AG08395 (cell line): Measurements from ENCODE around the gene THAP7.
A peak's percentile ranks its signal among the peaks of the same experiment; 100 is the strongest.

Experiments used
- DNase-seq: peaks from one replicate; pipeline ENCODE4 v3.0.0; 2012; ENCODE audit warnings: mixed read lengths, low spot score

Gene THAP7

DNA sequence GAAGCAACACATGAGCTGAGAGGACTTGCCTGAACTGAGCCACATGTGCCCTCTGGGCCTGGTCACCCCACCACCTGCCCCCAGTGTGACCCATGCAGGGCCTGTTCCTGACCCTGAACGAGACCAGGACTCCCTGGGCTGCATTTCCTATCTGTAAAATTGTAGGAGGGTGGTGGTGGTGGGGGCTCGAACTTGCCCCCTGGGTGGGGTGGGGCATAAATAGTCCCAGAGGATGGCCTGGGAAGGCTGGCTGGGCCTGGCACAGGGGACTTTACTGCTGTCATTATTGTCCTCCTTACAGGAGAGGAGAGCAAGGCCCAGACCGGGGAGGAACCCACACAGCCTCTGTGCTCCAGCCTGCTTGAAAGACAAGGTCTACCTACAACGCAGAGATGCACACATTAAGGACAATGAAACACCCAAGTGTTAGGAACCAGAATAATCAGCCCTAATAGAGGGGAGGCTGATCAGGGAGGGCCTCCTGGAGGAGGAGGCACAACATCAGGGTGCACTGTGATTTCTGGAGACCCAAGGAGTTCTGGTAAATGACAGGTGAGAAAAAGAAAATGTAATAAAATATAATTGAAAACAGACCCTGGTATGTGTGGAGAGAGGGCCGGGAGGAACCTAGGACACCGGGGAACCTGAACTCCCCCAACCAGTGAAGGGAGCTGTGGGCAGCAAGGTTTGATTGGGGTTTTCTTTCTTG lies 37.7 kb downstream of the THAP7 start:
- DNase-seq, result no peak

- DNase-seq, result no peak
Measured at GRCh38 chr22:20963201-20964052, 38.5 kb downstream of the THAP7 start.

DNA sequence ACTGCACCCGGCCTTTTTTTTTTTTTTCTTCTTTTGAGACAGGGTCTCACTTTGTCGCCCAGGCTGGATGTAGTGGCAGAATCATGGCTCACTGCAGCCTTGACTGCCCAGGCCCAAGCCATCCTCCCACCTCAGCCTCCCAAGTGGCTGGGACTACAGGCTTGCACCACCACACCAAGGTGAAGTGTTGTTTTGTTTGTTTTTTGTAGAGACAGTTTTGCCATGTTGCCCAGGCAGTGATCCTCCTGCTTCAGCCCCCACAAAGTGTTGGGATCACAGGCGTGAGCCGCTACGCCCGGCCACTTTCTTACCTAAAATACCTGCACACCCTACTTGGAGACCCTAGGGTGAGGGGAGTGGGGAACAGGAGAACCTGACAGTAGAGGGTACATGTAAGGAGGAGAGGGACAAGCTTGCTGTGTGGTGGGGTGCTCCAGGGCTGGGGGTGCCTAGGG lies 39.4 kb downstream of the THAP7 start:
- no peak for DNase-seq

- DNase-seq, result no peak
Measured at GRCh38 chr22:20960609-20961008, 41.3 kb downstream of the THAP7 start.

DNA sequence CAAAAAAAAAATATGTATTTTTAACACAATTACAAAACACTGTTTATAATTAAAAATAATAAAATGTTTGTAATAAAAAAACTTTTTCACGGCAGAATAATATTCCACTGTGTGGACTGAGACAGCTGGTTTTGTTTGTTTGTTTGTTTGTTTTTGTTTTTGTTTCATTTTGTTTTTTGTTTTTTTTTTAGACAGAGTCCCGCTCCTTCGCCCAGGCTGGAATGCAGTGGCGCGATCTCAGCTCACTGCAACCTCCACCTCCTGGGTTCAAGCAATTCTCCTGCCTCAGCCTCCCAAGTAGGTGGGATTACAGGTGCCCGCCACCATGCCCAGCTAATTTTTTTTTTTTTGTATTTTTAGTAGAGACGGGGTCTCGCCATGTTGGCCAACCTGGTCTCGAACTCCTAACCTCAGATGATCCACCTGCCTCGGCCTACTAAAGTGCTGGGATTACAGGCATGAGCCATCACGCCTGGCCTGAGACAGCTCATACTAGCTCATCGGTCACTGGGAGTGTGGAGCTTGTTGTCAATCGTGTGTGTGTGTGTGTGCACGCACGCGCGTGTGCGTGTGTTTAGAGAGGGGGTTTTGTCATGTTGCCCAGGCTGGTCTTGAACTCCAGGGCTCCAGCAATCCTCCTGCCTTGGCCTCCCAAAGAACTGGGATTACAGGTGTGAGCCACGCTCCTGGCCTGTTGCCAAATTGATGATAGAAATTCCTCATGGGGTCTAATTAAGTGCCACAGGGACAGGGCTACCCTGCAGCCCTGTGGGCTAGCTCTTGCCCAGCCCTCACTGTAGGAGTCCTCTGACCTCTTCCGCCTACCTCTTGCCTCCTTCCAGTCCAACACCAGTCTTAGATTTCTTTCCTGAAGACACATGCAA lies 42.1 kb downstream of the THAP7 start:
- DNase-seq, result no peak

DNA sequence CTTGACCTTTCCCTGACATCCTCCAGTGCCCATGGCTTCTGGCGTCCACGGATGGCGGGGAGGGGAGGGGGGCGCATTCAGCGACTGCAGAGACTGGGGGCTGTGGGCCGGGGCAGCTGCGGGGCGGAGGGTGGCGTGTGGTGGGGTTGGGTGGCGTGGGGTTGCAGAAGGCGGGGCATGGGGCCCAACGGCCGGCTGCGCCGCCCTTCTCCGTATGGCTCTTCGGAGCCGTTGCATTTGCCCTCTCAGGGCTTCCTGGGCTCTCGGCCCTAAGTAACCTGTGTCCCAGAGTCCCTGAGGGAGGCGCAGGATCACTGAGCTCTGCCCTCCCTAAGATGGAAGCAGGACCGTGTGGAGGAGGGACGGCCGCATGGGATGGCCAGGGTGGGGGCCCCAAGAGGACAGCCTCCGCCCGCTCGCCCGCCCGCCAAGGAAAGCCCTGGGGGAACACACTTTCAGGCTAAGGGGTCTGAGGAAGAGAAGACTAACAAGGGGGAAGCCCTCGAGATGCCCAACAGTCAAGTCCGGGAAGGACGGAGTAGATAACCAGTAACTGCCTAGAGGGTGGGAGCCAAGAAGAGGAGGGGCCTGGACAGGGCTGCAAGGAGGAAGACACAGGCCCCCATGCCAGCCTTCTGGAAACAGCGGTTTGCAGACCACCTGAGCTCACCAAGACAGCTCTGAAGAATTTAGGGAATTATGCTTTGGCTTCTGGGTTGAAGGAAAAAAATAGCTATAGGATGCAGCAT lies 44.1 kb downstream of the THAP7 start:
- peak; percentile 40 for DNase-seq

GRCh38 chr22:20957102-20957682 lies 44.7 kb downstream of the THAP7 start:
- DNase-seq, result peak; percentile 32

- DNase-seq, result no peak
Measured at GRCh38 chr22:20956258-20957101, 45.4 kb downstream of the THAP7 start.

DNA sequence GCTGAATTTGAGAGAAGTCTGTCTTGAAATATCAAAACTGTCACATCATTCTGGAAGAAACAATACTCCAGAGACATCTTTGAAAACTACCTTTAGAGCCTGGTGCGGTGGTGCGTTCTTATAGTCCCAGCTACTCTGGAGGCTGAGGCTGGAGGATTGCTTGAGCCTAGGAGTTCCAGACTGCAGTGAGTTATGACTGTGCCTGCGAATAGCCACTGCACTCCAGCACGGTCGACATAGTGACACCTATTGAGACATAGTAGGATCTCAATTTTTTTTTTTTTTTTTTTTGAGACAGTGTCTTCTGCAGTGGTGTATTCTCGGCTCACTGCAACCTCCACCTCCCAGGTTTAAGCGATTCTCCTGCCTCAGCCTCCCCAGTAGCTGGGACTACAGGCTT lies 46.4 kb downstream of the THAP7 start:
- no peak for DNase-seq

DNA sequence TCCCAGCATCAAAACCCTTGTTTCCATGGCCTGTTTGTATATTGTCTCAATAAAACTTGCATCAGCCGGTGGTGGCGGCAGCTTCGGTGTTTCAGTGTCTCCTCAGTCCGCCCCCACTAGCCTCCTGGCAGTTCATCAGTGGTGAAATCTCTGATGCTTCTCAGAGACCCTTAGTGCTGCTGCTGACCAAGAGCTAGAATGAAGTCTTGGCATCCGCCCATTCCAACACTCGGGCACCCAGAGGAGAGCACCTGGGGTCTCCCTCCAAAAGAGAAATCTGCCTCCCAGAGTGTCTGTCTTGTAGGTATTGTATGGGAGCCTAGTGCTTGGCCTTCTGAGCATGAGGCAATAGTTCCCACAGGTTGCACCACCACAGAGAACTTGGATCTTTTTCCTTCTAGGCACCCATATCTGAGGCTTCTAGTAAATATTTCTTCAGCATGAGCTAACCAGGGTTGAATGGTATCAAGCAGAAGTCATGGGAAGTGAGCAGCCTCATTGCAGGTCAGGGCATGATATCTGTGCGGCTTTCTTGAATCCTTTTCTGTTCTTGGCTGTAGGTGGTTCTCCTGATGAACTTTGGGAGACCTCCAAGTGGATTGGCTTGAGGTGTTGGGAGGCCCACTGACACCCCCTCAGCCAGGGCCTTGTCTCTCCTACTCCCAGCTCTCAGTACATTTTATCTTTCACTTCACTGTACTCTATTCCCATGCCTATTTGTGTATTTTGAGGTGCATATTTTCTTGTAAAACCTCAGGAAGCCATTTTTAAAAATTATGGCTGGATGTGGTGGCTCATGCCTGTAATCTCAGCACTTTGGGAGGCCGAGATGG lies 48.0 kb downstream of the THAP7 start:
- no peak for DNase-seq

DNA sequence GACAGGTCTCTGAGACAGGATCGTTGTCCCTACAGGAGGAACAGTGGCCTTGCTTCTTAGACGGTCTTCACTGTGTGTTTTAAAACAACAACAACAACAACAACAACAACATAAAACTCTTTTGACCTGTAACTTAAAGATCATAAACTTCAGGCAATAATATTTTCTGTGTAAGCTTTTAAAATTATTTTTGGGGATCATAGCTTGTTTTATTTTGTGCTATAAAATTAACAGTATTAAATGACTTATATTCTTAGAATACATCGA lies 48.6 kb downstream of the THAP7 start:
- no peak for DNase-seq

DNA sequence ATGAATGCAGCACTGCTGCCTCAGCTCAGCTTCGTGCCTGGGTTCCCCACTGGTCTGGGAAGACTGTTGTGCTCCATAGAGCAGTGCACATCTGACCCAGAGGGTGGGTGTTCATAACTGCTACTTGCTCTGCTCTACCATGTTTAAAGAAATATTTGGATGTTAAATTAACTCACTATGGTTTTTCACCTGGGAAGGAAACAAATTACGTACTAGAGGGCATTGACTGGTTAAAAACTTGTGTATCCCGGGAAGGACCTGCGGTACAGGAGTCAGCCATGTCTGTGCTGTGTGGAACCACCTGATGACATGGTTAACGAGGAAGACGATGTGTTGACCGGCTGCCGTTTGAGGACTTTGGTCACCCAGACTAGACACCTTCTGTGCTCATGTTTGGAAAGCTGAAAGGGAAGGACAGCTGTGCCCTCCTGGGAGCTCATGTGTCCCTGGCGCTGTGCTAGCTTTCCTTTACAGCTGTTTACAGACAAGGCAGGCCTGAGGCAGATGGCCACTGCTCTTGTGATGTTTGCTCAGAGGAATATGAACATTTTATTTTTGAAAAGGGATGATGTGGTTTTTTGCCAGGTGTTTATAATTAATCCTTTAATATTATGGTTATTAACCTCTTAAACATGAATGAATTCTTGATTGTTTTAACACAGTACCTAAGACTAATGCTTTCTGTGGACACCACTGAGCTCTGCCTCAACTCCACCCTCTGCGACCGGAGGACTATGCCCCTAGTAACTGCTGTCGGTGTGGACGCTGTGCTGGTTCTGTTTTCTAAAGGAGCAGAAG lies 49.2 kb downstream of the THAP7 start:
- no peak for DNase-seq

DNA sequence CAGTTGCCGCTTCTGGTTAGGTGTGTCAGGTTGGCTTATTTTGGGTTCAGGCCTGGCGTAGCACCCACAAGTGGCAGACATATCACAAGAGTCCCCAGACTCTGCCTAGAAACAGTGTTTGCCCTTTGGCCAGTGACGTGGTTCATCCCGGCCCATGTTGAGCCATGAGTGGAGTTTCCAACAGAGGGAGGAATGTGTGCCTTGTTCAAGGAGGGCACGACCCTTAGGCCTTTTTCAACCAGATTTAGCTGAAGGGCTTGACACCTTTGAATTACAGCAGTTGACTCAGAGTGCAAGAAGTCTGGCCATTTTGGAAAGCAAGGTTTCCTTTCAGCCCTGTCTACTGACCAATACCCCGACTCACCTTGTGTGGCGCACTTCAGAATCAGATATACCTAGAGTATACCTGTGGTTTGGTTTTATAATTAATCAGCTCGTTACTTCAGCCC lies 50.0 kb downstream of the THAP7 start:
- DNase-seq, result no peak

DNA sequence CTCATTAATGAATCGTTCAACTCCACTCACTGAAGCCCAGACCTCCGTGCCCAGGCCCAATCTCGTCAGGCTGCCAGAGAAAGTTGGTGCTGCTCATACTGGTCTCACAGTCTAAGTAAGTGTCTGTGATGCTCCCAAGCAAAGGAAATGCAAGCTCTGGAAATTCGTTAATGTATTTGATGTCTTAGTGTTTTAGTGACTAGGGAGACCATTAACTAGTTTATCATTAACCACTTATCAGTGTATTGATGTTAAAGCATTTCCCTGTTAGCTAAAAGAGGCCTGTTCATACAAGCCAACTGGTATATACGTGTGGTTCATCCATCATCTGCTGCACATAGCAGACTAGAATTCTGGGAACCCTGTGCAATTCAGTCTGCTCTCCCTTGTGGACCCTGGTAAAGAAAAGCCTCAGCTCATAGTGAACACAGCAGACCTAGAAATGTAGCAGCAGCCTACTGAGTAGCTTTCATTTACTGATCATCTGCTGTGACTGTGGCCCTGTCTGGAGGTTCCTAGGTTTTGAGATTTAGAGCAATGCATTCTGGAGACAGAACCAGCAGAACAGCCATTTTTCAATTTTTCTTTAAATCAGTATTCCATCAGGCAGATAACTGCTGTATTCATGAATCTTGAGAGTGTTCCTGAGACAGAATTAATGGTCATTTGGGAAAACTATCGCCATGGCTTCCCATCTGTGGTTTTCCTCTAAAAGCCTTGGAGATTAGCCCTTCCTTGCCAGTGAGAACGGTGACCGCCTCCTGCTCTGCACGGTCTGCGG lies 50.6 kb downstream of the THAP7 start:
- no peak for DNase-seq

GRCh38 chr22:20949698-20950183 lies 52.2 kb downstream of the THAP7 start:
- DNase-seq, result no peak
